HUES48 (cell line): Measurements from ENCODE around the gene SLIT1.

Source experiments
- H3K27ac ChIP-seq: one replicate; pipeline ENCODE4 v1.7.0; 2013; ENCODE audit warnings: low read depth, low read length, inconsistent platforms
- H3K27me3 ChIP-seq: 2 replicates; pipeline ENCODE4 v1.6.1; 2013; ENCODE audit warnings: mild to moderate bottlenecking, low read length; ENCODE audit not compliant: control insufficient read depth, insufficient read depth
- H3K36me3 ChIP-seq: 2 replicates; pipeline ENCODE4 v1.6.1; 2013; ENCODE audit warnings: low read length; ENCODE audit not compliant: control insufficient read depth, insufficient read depth
- H3K4me1 ChIP-seq: 2 replicates; pipeline ENCODE4 v1.6.1; 2013; ENCODE audit warnings: mild to moderate bottlenecking, low read length; ENCODE audit not compliant: control insufficient read depth, insufficient read depth
- H3K4me3 ChIP-seq: 2 replicates; pipeline ENCODE4 v1.5.1; 2013; ENCODE audit warnings: mild to moderate bottlenecking, low read depth, low read length
- H3K9ac ChIP-seq: 2 replicates; pipeline ENCODE4 v1.6.1; 2013; ENCODE audit warnings: mild to moderate bottlenecking, low read depth, low read length, moderate library complexity
- H3K9me3 ChIP-seq: 2 replicates; pipeline ENCODE4 v1.6.1; 2013; ENCODE audit warnings: low read length; ENCODE audit not compliant: control insufficient read depth, insufficient read depth

The SLIT1 gene

DNA sequence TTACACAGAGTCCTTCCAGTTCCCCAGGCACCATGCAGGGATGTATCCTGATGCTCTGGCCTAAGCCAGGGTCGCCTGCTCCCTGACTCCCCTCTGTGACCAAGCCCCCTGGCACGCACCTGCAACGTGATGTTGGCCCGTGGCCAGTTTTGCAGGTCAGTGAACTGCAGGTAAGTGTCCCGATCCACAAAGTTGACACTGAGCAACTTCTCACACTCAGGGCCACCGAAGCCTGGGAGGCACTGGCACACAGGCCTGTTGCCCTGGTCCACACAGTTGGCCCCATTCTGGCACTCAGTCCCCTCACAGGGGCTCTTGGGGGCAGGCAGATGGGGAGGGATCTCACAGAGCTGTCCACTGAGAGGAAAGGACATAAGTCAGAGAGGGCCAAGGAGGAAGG, 179.4 kb downstream of the SLIT1 start:
- no peaks in the 10 kb centered on the region for H3K27me3 ChIP-seq
- H3K9me3 ChIP-seq, result 0 out of 2 replicates have a peak, but pooled peaks cover 6% of the 10 kb centered on the region
- no peaks in the 10 kb centered on the region for H3K36me3 ChIP-seq
- H3K9ac ChIP-seq, result no peak overlapping the region
- H3K4me1 ChIP-seq, result no peaks in the 10 kb centered on the region
- no peak overlapping the region for H3K27ac ChIP-seq
- no peak overlapping the region for H3K4me3 ChIP-seq

DNA sequence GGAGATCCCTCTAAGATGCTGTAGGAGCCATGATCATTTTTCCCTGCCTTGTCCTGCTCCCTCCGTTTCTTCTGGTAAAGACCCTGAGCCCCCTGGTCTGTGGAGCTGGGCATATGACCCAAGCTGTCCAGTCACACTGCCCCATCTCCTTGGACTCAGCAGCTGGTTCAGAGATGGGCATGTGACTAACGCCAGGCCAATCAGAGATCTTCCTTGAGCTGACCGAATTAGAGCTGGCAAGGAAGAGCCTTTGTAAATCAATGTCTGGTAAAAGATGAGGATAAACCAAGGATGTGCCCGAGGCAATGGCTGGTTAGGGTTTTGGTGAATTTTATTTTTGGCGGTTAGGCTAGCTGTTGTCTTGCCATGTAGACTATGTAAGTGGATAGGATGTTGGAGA, 180.4 kb downstream of the SLIT1 start:
- no peaks in the 10 kb centered on the region for H3K27me3 ChIP-seq
- H3K9me3 ChIP-seq, result 0 out of 2 replicates have a peak, but pooled peaks cover 6% of the 10 kb centered on the region
- no peaks in the 10 kb centered on the region for H3K36me3 ChIP-seq
- H3K4me1 ChIP-seq, result no peaks in the 10 kb centered on the region
- H3K27ac ChIP-seq, result no peak overlapping the region
- no peak overlapping the region for H3K4me3 ChIP-seq
- H3K9ac ChIP-seq, result no peak overlapping the region

DNA sequence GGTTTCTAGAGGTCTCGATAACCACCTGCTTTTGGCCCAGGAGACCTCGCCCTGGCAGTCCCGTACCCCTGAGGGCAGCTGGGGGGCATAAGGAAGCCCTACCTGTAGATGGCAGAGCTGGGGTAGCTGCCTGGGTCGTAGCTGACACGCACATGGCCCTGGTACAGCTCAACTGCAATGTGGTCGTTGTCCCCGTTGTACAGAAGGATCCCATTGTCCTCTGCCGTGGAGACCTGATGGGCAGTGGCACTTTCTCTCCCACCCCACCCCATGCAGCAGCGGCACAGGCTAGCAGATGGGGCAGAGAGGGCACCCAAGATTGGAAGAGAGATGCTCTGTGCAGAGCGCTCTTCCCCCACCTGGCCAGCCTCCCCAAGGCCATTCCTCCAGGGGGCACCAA, 181.2 kb downstream of the SLIT1 start:
- H3K4me1 ChIP-seq, result no peaks in the 10 kb centered on the region
- no peaks in the 10 kb centered on the region for H3K36me3 ChIP-seq
- no peak overlapping the region for H3K4me3 ChIP-seq
- 0 out of 2 replicates have a peak, but pooled peaks cover 6% of the 10 kb centered on the region for H3K9me3 ChIP-seq
- H3K27ac ChIP-seq, result no peak overlapping the region
- H3K9ac ChIP-seq, result no peak overlapping the region
- no peaks in the 10 kb centered on the region for H3K27me3 ChIP-seq

DNA sequence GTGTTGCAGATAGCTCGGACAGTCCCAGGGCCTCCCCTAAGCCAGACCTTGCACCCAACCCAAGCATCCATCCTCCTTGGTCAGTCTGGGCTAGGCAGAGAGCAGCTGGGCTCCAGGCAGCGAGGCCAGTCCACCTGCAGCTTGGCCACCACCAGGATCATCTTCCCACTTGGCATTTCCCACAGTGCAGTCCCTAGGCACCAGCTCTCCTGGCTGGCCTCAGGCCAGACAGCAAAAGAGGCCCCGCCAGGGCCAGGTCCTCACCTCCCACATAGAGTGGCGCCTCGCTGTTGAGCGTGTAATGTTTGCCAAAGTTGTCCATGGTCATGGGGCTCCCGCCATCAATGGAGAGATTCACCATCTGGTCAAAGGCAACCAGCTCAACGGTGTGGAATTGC, 182.0 kb downstream of the SLIT1 start:
- Histone ChIP-seq H3K4me3 (no peak overlapping the region), H3K9me3 (0 out of 2 replicates have a peak, but pooled peaks cover 6% of the 10 kb centered on the region), H3K27me3 (no peaks in the 10 kb centered on the region), H3K36me3 (no peaks in the 10 kb centered on the region), H3K9ac (no peak overlapping the region), H3K4me1 (no peaks in the 10 kb centered on the region), H3K27ac (no peak overlapping the region)

GRCh38 chr10:97003151-97003803, 182.5 kb downstream of the SLIT1 start:
- Histone ChIP-seq H3K4me1 (no peaks in the 10 kb centered on the region), H3K27ac (no peak overlapping the region), H3K4me3 (no peak overlapping the region), H3K9ac (no peak overlapping the region), H3K36me3 (no peaks in the 10 kb centered on the region), H3K27me3 (no peaks in the 10 kb centered on the region), H3K9me3 (0 out of 2 replicates have a peak, but pooled peaks cover 6% of the 10 kb centered on the region)

DNA sequence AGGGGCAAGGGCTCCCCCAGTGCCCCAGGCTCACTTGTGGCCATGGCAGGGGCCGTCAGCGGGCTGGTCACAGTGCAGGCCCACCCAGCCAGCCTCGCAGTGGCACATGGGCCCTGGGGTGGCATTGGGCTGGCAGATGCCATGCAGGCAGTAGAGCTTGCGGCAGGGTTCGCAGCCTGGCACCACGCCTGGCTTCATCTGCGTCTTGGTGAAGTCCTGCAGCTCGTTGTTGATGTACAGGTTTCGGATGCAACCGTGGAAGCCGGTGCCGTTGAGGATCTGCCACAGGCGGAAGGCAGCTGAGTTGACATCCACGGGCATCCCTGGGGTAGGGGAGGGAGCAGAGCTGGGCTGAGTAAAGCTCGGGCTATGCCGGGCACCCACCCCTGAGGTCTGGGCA, 183.1 kb downstream of the SLIT1 start:
- H3K4me1 ChIP-seq, result no peaks in the 10 kb centered on the region
- H3K27me3 ChIP-seq, result no peaks in the 10 kb centered on the region
- no peak overlapping the region for H3K4me3 ChIP-seq
- no peaks in the 10 kb centered on the region for H3K36me3 ChIP-seq
- 0 out of 2 replicates have a peak, but pooled peaks cover 5% of the 10 kb centered on the region for H3K9me3 ChIP-seq
- H3K9ac ChIP-seq, result no peak overlapping the region
- no peak overlapping the region for H3K27ac ChIP-seq

DNA sequence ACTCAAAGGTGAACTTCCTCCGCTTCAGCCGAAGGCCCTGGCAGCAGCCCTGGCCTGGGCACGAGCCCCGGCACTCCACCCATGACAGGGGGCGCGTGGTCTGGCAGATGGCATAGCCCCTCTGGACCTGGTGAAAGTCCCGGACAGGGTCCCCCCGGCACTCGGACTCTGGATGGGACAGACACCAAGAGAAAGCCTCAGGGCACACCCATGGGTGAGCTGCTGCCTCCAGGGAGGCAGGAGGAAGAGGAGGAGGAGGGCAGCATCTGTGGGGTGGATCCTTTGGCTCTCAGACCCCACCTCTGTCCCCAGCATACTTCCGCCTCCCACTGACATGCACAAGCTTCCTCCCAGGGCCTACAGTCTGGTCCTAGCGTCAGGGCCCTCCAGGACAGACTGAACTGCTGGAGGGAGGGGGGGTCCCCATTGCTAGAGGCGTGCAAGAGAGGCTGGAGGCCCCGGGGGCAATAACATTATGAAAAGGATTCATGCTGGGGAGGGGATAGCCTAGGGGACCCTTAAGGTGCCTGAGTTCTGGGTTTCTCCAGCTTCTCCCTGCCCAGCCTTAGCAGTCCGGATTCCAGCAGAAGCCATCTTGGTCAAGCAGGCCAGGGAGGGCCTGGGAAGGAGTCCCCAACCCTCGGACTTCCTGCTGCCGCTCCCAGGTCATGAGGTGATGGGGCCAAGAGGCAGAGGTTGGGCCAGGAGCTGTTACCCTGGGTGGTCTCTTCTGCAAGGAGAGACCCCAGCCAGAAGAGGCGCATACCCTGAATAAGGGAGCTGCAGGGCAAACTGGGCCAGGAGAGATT, 184.4 kb downstream of the SLIT1 start:
- Histone ChIP-seq H3K4me3 (no peak overlapping the region), H3K27ac (no peak overlapping the region), H3K27me3 (no peaks in the 10 kb centered on the region), H3K36me3 (no peaks in the 10 kb centered on the region), H3K9ac (no peak overlapping the region), H3K9me3 (no peaks in the 10 kb centered on the region), H3K4me1 (no peaks in the 10 kb centered on the region)

DNA sequence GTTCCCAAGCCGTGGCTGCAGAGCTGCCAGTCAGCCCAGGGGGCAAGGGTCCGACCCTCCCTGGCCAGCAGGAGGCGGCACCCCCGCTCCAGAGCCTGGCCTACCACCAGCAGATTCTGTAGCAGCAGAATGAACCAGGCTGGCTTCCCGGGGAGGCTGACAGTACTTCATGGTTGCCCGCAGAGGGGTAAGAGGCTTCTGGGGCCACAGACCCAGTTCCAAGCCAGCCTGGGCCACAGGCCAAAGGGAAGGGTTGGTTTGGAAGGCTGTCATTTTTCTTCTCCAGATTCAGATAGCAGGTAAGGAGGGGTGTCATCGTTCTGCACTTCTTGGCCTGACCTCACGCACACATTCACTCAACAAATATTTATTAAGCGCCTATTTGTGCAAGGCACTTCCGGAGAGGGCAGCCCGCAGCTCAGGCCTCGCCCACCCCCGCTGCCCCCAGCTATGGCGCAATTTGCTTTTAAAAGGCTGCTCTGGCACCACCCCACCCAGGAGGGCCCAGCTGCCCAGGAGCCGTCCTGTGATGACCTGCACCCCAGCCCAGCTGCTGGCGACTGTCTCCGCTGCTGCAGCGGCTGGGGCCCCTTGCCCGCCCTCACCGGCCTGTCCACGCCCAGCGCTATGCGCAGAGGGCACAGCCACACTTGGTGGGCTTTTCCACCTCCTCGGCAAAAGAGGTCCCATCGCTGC, 185.1 kb downstream of the SLIT1 start:
- H3K4me3 ChIP-seq, result no peak overlapping the region
- H3K9me3 ChIP-seq, result no peaks in the 10 kb centered on the region
- no peaks in the 10 kb centered on the region for H3K27me3 ChIP-seq
- no peak overlapping the region for H3K27ac ChIP-seq
- no peak overlapping the region for H3K9ac ChIP-seq
- H3K4me1 ChIP-seq, result no peaks in the 10 kb centered on the region
- no peaks in the 10 kb centered on the region for H3K36me3 ChIP-seq

DNA sequence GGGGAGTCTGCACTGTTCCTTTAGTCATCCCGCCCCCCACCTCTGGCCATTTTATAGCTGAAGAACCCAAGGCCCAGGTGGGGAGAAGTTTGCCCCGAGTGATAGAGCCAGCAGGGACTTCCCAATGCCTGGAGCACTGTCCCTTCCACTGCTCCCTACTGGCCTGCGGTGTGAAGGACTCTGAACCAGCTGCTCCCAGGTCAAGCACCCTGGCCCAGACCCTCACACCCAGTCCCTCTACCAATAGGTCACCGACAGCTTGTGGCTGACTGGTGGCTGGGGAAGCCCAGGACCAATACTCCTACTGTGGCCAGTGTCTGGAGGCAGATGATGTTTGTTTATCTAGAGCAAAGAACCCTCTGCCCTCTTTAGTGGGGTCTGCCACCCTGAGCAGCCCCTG, 185.8 kb downstream of the SLIT1 start:
- no peaks in the 10 kb centered on the region for H3K4me1 ChIP-seq
- H3K9me3 ChIP-seq, result no peaks in the 10 kb centered on the region
- H3K27me3 ChIP-seq, result no peaks in the 10 kb centered on the region
- no peaks in the 10 kb centered on the region for H3K36me3 ChIP-seq
- H3K27ac ChIP-seq, result no peak overlapping the region
- H3K9ac ChIP-seq, result no peak overlapping the region
- no peak overlapping the region for H3K4me3 ChIP-seq

DNA sequence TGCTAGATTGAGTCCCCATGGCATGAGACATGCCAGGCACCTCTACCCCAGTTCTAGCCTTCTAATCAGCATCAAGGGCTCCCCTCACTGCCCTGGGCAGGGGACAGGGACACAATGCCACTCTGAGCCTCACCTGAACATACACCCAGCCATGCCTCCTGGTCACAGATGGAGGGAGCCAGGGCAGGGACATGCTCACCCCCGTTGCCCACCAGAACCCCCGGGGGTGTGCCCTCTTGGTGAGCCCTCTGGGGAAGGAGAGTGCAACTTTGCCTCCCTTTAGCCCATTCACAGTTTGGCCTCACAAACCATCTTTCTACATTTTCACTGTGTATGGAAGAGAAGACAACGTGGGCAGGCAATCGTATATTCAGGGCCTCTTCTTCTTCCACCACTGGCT, 186.4 kb downstream of the SLIT1 start:
- H3K36me3 ChIP-seq, result no peaks in the 10 kb centered on the region
- H3K27ac ChIP-seq, result no peak overlapping the region
- H3K9ac ChIP-seq, result no peak overlapping the region

More for the DNA sequence above, 186.4 kb downstream of the SLIT1 start:
- Histone ChIP-seq H3K4me1 (no peaks in the 10 kb centered on the region), H3K27me3 (no peaks in the 10 kb centered on the region), H3K9me3 (no peaks in the 10 kb centered on the region), H3K4me3 (no peak overlapping the region)
